Panc1 (cell line): ENCODE results near the gene ZNF692. TPM values are rescaled to one million over a fixed set of nuclear protein-coding genes. Genes with fewer than 3 reads are reported as not detected.

Source experiments
- ATAC-seq: fragments of 200-7000 bp; cut with Tn5 transposase; 2 replicates; pipeline ENCODE4 v1.9.1; 2020; ENCODE audit warnings: mild to moderate bottlenecking, moderate library complexity
- BruUV-seq: library from RNA; stranded (reverse); fragments of 400-500 nt; replicated peaks from 2 replicates; lab custom pipeline; 2021; lab: Mats Ljungman, UMichigan
- CTCF ChIA-PET: fragments of 300-600 bp; sonication (Branson Sonifier 250); formaldehyde crosslinking; loops from one replicate; lab custom pipeline; 2022; ENCODE audit warnings: antibody characterized with exemption; lab: Charles Lee
- POLR2A ChIA-PET: fragments of 300-600 bp; sonication (Branson Sonifier 250); formaldehyde crosslinking; loops from one replicate; lab custom pipeline; 2022; ENCODE audit warnings: antibody characterized with exemption; lab: Charles Lee
- DNase-seq: peaks from one replicate; pipeline ENCODE4 v3.0.0-alpha.2; 2010; ENCODE audit warnings: low read depth, low spot score
- H3K27ac ChIP-seq: 2 replicates; pipeline ENCODE4 v1.5.1; 2011; ENCODE audit warnings: mild to moderate bottlenecking, low read length, inconsistent platforms
- H3K27me3 ChIP-seq: fragments of 200-500 bp; sonication (Bioruptor generic); 2 replicates; pipeline ENCODE4 v1.6.0; 2014; ENCODE audit warnings: low read length, inconsistent platforms; ENCODE audit not compliant: control insufficient read depth, insufficient read depth
- H3K36me3 ChIP-seq: fragments of 200-500 bp; sonication (Bioruptor generic); 2 replicates; pipeline ENCODE4 v1.5.1; 2014; ENCODE audit warnings: inconsistent platforms, mild to moderate bottlenecking, low read length, moderate library complexity; ENCODE audit not compliant: control insufficient read depth, insufficient read depth
- H3K4me1 ChIP-seq: 2 replicates; pipeline ENCODE4 v1.5.1; 2011; ENCODE audit warnings: inconsistent platforms, mild to moderate bottlenecking, low read length, moderate library complexity; ENCODE audit not compliant: control insufficient read depth, insufficient read depth
- H3K4me3 ChIP-seq, 2 experiments: 2 replicates each; pipeline ENCODE4 v1.5.1; 2011 to 2012; ENCODE audit warnings: low read depth in 2 of 2, low read length in 2 of 2, mild to moderate bottlenecking in 2 of 2, inconsistent platforms in 1 of 2, moderate library complexity in 1 of 2
- H3K9me3 ChIP-seq: fragments of 200-500 bp; sonication (Bioruptor generic); 2 replicates; pipeline ENCODE4 v1.5.1; 2014; ENCODE audit warnings: low read depth, mild to moderate bottlenecking, inconsistent platforms, low read length, moderate library complexity; ENCODE audit not compliant: control insufficient read depth, insufficient read depth
- CTCF ChIP-seq: fragments of 450-650 bp; IDR thresholded peaks from 2 replicates; pipeline ENCODE4 v1.5.1; 2017; ENCODE audit warnings: mild to moderate bottlenecking
- POLR2AphosphoS5 ChIP-seq: IDR thresholded peaks from 2 replicates; pipeline ENCODE4 v1.6.1; 2012; ENCODE audit warnings: mild to moderate bottlenecking, low read depth, low read length, moderate library complexity
- REST ChIP-seq, 2 experiments: IDR thresholded peaks; 2 replicates each; pipeline ENCODE4 v1.6.1; 2011 to 2012; ENCODE audit warnings: low read depth in 2 of 2, control low read depth in 1 of 2, low read length in 1 of 2, mild to moderate bottlenecking in 1 of 2, moderate library complexity in 1 of 2; ENCODE audit not compliant: insufficient read depth in 1 of 2
- SIN3A ChIP-seq: IDR thresholded peaks from 2 replicates; pipeline ENCODE4 v1.6.1; 2012; ENCODE audit warnings: low read depth, mild to moderate bottlenecking, low read length, moderate library complexity, borderline replicate concordance; ENCODE audit not compliant: insufficient read depth
- TCF7L2 ChIP-seq: IDR thresholded peaks from 2 replicates; pipeline ENCODE4 v1.6.1; 2011; ENCODE audit warnings: mild to moderate bottlenecking, low read depth, low read length, inconsistent platforms
- in situ Hi-C: cut with HindIII; loops from 2 replicates; pipeline ENCODE4 v1.10.0; 2016; ENCODE audit warnings: low sequenced_read_pairs, low pct_unique_long_range_greater_than_20kb
- intact Hi-C: fragments of 100-400 bp; cut with micrococcal nuclease; formaldehyde crosslinking; loops from one replicate; pipeline ENCODE4 v1.10.0; 2022; ENCODE audit not compliant: unreplicated experiment
- total RNA-seq: library from RNA; stranded (reverse); gene quantifications from one replicate; pipeline ENCODE4 v1.2.1, GENCODE V29; 2021; ENCODE audit not compliant: unreplicated experiment

The ZNF692 gene
- total RNA-seq, 1 experiment from 2014 or later = 62.3 TPM

- Histone ChIP-seq H3K4me1 (peaks cover 21% of the 10 kb centered on the region), H3K27ac (no peak overlapping the region), H3K9me3 (no peaks in the 10 kb centered on the region), H3K36me3 (peaks cover 3% of the 10 kb centered on the region), H3K4me3 (no peak overlapping the region), H3K27me3 (peaks cover 3% of the 10 kb centered on the region; the same call in 1 of the 2 replicates)
- no TSS peak for BruUV-seq
- in situ Hi-C loops (no loop called here), intact Hi-C loops (no loop called here)
- POLR2A ChIA-PET = interaction anchor here (0.6 kb wide), 1 partner anchor 235 kb away, joined by 14 read pairs; no protein-coding TSS in a partner anchor
- CTCF ChIA-PET = no interaction called here
- no peak for TF ChIP-seq SIN3A
- TF ChIP-seq TCF7L2 = no peak
- TF ChIP-seq CTCF = no peak
- no peak for TF ChIP-seq REST (IDR thresholded peaks at IDR 0.05; ENCODE audit: insufficient read depth in 1 of 2, low read depth in 2 of 2, low read length in 1 of 2)
- no peak for TF ChIP-seq POLR2AphosphoS5
- ATAC-seq (no peak), DNase-seq (no peak)
Measured at GRCh38 chr1:248861616-248862015, 2.7 kb upstream of the ZNF692 start.

DNA sequence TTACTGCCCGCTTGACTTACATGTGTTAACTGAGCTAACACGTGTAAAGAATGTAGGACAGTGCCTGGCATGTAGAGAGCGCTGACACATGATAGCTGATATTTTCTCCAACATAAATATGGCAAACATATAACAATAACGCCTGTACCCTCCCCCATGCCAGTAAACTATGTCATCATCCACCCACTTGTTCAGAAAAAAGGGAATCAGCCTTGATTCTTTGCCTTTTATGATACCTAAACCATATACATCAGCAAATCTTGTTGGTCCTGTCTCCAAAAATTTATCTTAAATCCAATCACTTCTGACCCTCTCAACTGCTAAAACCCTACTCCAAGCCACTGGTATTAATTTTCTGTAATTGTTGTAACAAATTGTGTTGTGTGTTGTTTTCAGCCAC is 1.1 kb upstream of the ZNF692 start:
- in situ Hi-C loops = no loop called here
- DNase-seq (no peak), ATAC-seq (no peak)
- Histone ChIP-seq H3K27me3 (peaks cover 3% of the 10 kb centered on the region; the same call in 1 of the 2 replicates), H3K4me3 (no peak overlapping the region), H3K27ac (no peak overlapping the region; the same call in 1 of the 2 replicates), H3K36me3 (peaks cover 3% of the 10 kb centered on the region), H3K4me1 (peaks cover 21% of the 10 kb centered on the region), H3K9me3 (no peaks in the 10 kb centered on the region)
- TF ChIP-seq TCF7L2 = no peak
- TF ChIP-seq POLR2AphosphoS5 = no peak
- no peak for TF ChIP-seq CTCF
- TF ChIP-seq SIN3A = no peak
- no peak for TF ChIP-seq REST (IDR thresholded peaks at IDR 0.05; ENCODE audit: insufficient read depth in 1 of 2, low read depth in 2 of 2, low read length in 1 of 2)
- POLR2A ChIA-PET = no interaction called here
- intact Hi-C loops = no loop called here
- CTCF ChIA-PET = no interaction called here
- BruUV-seq = no TSS peak
